GM12865 (cell line): Measurements from ENCODE around the gene BTBD9.

Source experiments
- DNase-seq: peaks from one replicate; pipeline ENCODE4 v3.0.0; 2010; ENCODE audit warnings: low read depth
- H3K4me3 ChIP-seq: 2 replicates; pipeline ENCODE4 v1.5.1; 2011; ENCODE audit warnings: mild to moderate bottlenecking, low read depth, low read length, control low read depth
- CTCF ChIP-seq: IDR thresholded peaks from 2 replicates; pipeline ENCODE4 v1.5.1; 2011; ENCODE audit warnings: low read length, control low read depth, low read depth, inconsistent platforms; ENCODE audit not compliant: insufficient read depth; ENCODE audit errors: missing control alignments

BTBD9 gene

GRCh38 chr6:38396209-38396608 lies 243.5 kb downstream of the BTBD9 start:
- no peak for DNase-seq
- H3K4me3 ChIP-seq, result no peak overlapping the region
- no peak for TF ChIP-seq CTCF

GRCh38 chr6:38393986-38394385 lies 245.7 kb downstream of the BTBD9 start:
- no peak for TF ChIP-seq CTCF
- H3K4me3 ChIP-seq, result no peak overlapping the region
- no peak for DNase-seq

- no peak overlapping the region for H3K4me3 ChIP-seq
- TF ChIP-seq CTCF, result no peak
- no peak for DNase-seq
These were observed 247.8 kb downstream of the BTBD9 start for GRCh38 chr6:38391626-38392579.

GRCh38 chr6:38391206-38391605 lies 248.5 kb downstream of the BTBD9 start:
- no peak for DNase-seq
- TF ChIP-seq CTCF, result no peak
- H3K4me3 ChIP-seq, result no peak overlapping the region

GRCh38 chr6:38389875-38390274 lies 249.9 kb downstream of the BTBD9 start:
- H3K4me3 ChIP-seq, result no peak overlapping the region
- TF ChIP-seq CTCF, result no peak
- DNase-seq, result no peak

GRCh38 chr6:38387971-38388370 lies 251.8 kb downstream of the BTBD9 start:
- no peak for DNase-seq
- no peak for TF ChIP-seq CTCF
- H3K4me3 ChIP-seq, result no peak overlapping the region

- no peak for DNase-seq
- H3K4me3 ChIP-seq, result no peak overlapping the region
- no peak for TF ChIP-seq CTCF
These were observed 252.3 kb downstream of the BTBD9 start for GRCh38 chr6:38387461-38387860.
